Kidney epithelial cell (primary cell): ENCODE data around the gene RUNX1. TPM values are rescaled to one million over a fixed set of nuclear protein-coding genes. Genes with fewer than 3 reads are reported as not detected.
A peak's percentile ranks its signal among the peaks of the same experiment; 100 is the strongest.

Experiments used
- DNase-seq: peaks from one replicate; pipeline ENCODE4 v3.0.0-alpha.2; 2010; ENCODE audit warnings: low read depth
- H3K27me3 ChIP-seq: 2 replicates; pipeline ENCODE4 v1.6.0; 2011; ENCODE audit warnings: low read length; ENCODE audit not compliant: control insufficient read depth, insufficient read depth
- H3K36me3 ChIP-seq: 2 replicates; pipeline ENCODE4 v1.5.1; 2011; ENCODE audit warnings: low read length; ENCODE audit not compliant: control insufficient read depth, insufficient read depth
- H3K4me3 ChIP-seq: 2 replicates; pipeline ENCODE4 v1.5.1; 2011; ENCODE audit warnings: low read depth, mild to moderate bottlenecking, control low read depth, low read length
- total RNA-seq: library from RNA; depleted of rRNA; stranded (reverse); fragments of >200 nt; gene quantifications from 2 replicates; pipeline ENCODE4 v1.2.3, GENCODE V29; 2015
- TF ChIP-seq, protein P1 (sequence below): IDR thresholded peaks from 2 replicates; pipeline ENCODE4 v1.5.1; 2011; ENCODE audit warnings: mild to moderate bottlenecking, moderate library complexity, low read length, control low read depth, inconsistent platforms; ENCODE audit not compliant: insufficient read depth, poor library complexity, severe bottlenecking

RUNX1 gene
- total RNA-seq, 1 donor from 2014 or later: 43.0 TPM

DNA sequence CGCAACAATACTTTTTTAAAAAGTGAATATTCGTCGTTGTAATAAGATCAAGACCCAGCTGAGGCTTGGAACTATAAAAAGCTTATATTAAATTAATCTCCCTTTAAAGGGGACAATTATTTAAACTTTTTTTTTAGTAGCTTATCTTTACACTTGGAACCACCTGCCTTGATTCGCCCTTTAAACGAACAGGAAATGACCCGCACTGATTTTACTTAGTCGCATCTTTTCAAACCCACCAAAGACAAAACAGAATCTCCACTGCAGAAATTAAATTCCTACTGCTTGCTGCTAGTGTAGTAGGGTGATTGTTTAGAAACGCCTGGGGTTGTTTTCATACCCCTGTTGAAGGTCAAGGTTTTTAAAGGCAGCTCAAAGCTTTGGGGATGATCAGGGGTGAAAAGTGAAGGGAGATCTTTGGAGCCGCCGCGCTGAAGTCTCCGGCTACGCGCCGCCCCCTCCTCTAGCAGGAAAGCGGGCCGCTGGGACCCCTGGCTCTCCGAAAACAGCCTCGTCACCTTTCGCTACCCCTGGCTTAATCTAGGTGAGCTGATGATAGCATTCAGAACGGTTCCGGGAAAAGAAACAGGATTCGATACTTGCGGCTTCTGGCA lies 163.4 kb downstream of the RUNX1 start:
- TF ChIP-seq, protein P1, sequence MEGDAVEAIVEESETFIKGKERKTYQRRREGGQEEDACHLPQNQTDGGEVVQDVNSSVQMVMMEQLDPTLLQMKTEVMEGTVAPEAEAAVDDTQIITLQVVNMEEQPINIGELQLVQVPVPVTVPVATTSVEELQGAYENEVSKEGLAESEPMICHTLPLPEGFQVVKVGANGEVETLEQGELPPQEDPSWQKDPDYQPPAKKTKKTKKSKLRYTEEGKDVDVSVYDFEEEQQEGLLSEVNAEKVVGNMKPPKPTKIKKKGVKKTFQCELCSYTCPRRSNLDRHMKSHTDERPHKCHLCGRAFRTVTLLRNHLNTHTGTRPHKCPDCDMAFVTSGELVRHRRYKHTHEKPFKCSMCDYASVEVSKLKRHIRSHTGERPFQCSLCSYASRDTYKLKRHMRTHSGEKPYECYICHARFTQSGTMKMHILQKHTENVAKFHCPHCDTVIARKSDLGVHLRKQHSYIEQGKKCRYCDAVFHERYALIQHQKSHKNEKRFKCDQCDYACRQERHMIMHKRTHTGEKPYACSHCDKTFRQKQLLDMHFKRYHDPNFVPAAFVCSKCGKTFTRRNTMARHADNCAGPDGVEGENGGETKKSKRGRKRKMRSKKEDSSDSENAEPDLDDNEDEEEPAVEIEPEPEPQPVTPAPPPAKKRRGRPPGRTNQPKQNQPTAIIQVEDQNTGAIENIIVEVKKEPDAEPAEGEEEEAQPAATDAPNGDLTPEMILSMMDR: no peak
- H3K36me3 ChIP-seq: no peaks in the 10 kb centered on the region
- H3K27me3 ChIP-seq: no peaks in the 10 kb centered on the region
- H3K4me3 ChIP-seq: peak overlapping the region; percentile 94
- DNase-seq: no peak

DNA sequence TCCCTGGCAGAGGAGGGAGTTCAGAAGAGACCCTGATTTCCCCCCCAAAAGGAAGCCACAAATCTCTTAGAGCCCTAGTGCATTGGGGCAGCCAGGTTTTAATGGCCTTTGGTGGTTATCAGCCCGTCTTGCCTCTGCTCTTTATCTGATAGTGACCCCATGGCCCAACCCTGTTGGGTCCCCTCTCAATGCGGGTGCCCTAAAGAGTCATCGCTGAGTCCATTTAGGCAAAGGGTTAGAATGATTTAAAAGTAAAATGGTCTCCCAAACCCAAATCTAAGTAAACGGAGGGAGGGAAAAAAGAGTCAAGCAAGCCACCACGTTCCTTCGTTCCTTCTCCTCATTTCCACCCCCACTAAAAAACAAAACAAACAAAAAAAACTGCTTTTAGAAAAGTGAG lies 164.0 kb downstream of the RUNX1 start:
- TF ChIP-seq, protein P1: no peak
- Histone ChIP-seq H3K36me3 (peaks cover 1% of the 10 kb centered on the region), H3K27me3 (no peaks in the 10 kb centered on the region), H3K4me3 (peak overlapping the region; percentile 94)
- no peak for DNase-seq

DNA sequence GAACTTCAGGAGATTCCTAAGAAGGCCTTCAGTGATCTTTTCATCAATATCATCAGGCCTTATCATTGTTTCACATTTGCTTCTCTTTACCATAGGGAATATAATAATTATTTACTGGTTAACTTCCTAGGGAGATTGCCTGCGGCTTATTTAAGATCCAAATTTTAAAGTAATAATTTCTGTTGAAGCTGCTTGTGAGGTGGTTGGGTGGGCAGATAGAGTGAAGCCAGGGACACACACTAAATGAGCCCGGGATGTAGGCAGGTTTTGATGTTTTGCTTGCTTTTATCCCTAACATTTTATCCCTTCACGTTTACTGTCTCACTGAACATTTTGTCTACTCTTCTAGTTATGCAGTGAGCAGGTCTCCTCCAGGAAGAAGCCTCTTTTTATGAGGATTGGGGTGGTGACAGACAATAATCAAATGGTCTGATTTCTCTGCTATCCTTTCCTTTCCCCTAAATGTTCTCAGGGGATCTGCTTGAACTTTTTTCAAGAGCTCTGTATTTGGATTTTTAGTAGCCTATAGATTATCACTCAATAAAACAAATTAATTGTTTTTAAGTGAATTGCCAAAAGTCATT lies 164.7 kb downstream of the RUNX1 start:
- TF ChIP-seq, protein P1: no peak
- DNase-seq: no peak
- H3K27me3 ChIP-seq: no peaks in the 10 kb centered on the region
- H3K36me3 ChIP-seq: peaks cover 1% of the 10 kb centered on the region
- peak overlapping the region; percentile 94 for H3K4me3 ChIP-seq

DNA sequence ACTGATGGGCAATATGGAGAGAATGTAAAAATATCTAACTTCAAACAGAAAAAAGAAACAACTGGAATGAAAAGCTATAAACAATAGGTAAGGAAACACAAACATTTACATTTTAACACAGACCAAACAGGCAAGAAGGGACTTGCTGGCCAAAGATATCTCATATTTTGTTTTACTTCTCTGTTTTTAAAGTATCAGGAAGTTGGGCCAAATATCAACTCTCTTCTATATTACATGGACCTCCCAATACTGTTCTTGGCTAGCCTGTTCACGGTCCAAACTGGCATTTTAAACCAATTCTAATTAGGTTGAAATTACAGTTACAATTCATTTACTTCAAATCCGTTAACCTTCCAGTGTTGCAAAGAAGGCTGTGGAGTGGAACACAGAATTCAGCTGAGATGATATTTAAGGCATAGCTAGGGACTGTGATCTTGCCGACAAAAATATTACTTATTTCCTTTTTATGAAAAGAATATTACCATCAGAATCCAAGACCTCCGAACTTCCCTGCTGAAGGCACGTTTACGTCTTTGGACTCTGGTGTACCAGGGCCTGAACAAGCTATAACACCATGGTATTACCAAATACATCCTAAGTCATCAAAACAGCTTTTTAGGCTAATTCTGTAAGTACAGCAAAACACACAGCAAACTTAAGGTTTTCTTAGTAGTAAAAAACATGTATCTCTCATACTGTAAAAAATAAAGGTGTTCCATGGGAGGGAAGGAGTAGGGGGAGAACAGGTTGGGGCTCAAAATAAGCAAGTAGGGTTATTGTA lies 165.4 kb downstream of the RUNX1 start:
- H3K36me3 ChIP-seq: peaks cover 1% of the 10 kb centered on the region
- no peaks in the 10 kb centered on the region for H3K27me3 ChIP-seq
- TF ChIP-seq, protein P1: no peak
- DNase-seq: no peak
- H3K4me3 ChIP-seq: peak overlapping the region; percentile 94

DNA sequence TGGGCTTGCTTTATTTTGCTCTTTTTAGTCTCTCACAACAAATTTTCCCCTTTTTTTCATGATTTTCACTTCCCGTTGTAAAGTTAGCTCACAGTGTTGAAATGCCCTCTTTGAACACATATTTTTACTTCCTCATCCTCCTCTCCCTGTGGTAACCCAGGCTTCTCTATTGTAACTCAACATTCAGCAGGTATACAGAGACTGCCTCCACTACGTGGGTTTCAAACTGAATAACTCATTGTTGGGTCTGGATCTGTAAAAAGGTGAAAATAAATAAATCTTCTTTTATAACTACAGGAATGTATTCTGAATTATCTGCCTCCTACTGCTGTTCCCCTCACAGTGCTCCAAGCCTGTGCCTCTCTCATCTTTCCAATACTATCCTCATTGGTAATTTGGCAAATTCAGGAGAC lies 166.4 kb downstream of the RUNX1 start:
- peaks cover 1% of the 10 kb centered on the region for H3K36me3 ChIP-seq
- TF ChIP-seq, protein P1: no peak
- DNase-seq: no peak
- peak overlapping the region; percentile 11 for H3K4me3 ChIP-seq
- no peaks in the 10 kb centered on the region for H3K27me3 ChIP-seq
